ENCODE measurements around the gene ZNF277. TPM values are rescaled to one million over a fixed set of nuclear protein-coding genes. Genes with fewer than 3 reads are reported as not detected.

ZNF277 gene
- total RNA-seq, 3 donors from 2014 or later, result 30.8 to 38.3 (median 34.2) TPM

GRCh38 chr7:112214883-112215282 lies 8.4 kb downstream of the ZNF277 start:
- Histone ChIP-seq H3K9me3 (no peaks in the 10 kb centered on the region), H3K36me3 (no peaks in the 10 kb centered on the region), H3K4me3 (no peak overlapping the region), H3K27me3 (no peaks in the 10 kb centered on the region), H3K27ac (no peak overlapping the region), H3K4me1 (peaks cover 0 to 6% of the 10 kb centered on the region in 2 donors)
- TF ChIP-seq POLR2A (IDR thresholded peaks at IDR 0.05) (no peak), POLR2AphosphoS5 (IDR thresholded peaks at IDR 0.05) (no peak), CTCF (IDR thresholded peaks at IDR 0.05) (no peak)
- no peak for DNase-seq (ENCODE audit: low spot score in 2 of 2)
- intact Hi-C loops (cut with DNase I; ENCODE audit: low total_unique reads), result no loop called here

- Histone ChIP-seq H3K9me3 (no peaks in the 10 kb centered on the region), H3K4me3 (no peak overlapping the region), H3K4me1 (peaks cover 0 to 6% of the 10 kb centered on the region in 2 donors), H3K36me3 (no peaks in the 10 kb centered on the region), H3K27me3 (no peaks in the 10 kb centered on the region), H3K27ac (no peak overlapping the region)
- no peak for TF ChIP-seq CTCF (IDR thresholded peaks at IDR 0.05)
- no peak for TF ChIP-seq POLR2AphosphoS5 (IDR thresholded peaks at IDR 0.05)
- TF ChIP-seq POLR2A (IDR thresholded peaks at IDR 0.05), result no peak
- intact Hi-C loops (cut with DNase I; ENCODE audit: low total_unique reads), result no loop called here
- no peak for DNase-seq (ENCODE audit: low spot score in 2 of 2)
These were observed 9.3 kb downstream of the ZNF277 start for GRCh38 chr7:112215787-112216186.

GRCh38 chr7:112220877-112221434 lies 14.5 kb downstream of the ZNF277 start:
- no peaks in the 10 kb centered on the region for H3K9me3 ChIP-seq
- TF ChIP-seq POLR2AphosphoS5 (IDR thresholded peaks at IDR 0.05) (no peak), CTCF (IDR thresholded peaks at IDR 0.05) (no peak), POLR2A (IDR thresholded peaks at IDR 0.05) (no peak)
- DNase-seq (ENCODE audit: low spot score in 2 of 2), result no peak
- no peaks in the 10 kb centered on the region for H3K27me3 ChIP-seq
- intact Hi-C loops (cut with DNase I; ENCODE audit: low total_unique reads), result no loop called here
- H3K4me1 ChIP-seq, result no peaks in the 10 kb centered on the region
- H3K4me3 ChIP-seq, result no peak overlapping the region
- no peak overlapping the region for H3K27ac ChIP-seq
- no peaks in the 10 kb centered on the region for H3K36me3 ChIP-seq

- H3K4me3 ChIP-seq, result no peak overlapping the region
- DNase-seq (ENCODE audit: low spot score in 2 of 2), result no peak
- no peak for TF ChIP-seq POLR2A (IDR thresholded peaks at IDR 0.05)
- H3K9me3 ChIP-seq, result no peaks in the 10 kb centered on the region
- intact Hi-C loops (cut with DNase I; ENCODE audit: low total_unique reads), result no loop called here
- no peak overlapping the region for H3K27ac ChIP-seq
- no peaks in the 10 kb centered on the region for H3K4me1 ChIP-seq
- no peaks in the 10 kb centered on the region for H3K27me3 ChIP-seq
- no peaks in the 10 kb centered on the region for H3K36me3 ChIP-seq
These were observed 16.8 kb downstream of the ZNF277 start for GRCh38 chr7:112223310-112223709.

GRCh38 chr7:112224186-112224585 lies 17.7 kb downstream of the ZNF277 start:
- no peaks in the 10 kb centered on the region for H3K4me1 ChIP-seq
- DNase-seq (ENCODE audit: low spot score in 2 of 2), result no peak
- TF ChIP-seq POLR2A (IDR thresholded peaks at IDR 0.05), result no peak
- no peak for TF ChIP-seq CTCF (IDR thresholded peaks at IDR 0.05)
- no peak for TF ChIP-seq POLR2AphosphoS5 (IDR thresholded peaks at IDR 0.05)
- H3K36me3 ChIP-seq, result no peaks in the 10 kb centered on the region
- no peak overlapping the region for H3K4me3 ChIP-seq
- intact Hi-C loops (cut with DNase I; ENCODE audit: low total_unique reads), result no loop called here
- H3K27me3 ChIP-seq, result no peaks in the 10 kb centered on the region
- H3K27ac ChIP-seq, result no peak overlapping the region
- no peaks in the 10 kb centered on the region for H3K9me3 ChIP-seq

- no peak for TF ChIP-seq CTCF (IDR thresholded peaks at IDR 0.05)
- no peak for TF ChIP-seq POLR2A (IDR thresholded peaks at IDR 0.05)
- TF ChIP-seq POLR2AphosphoS5 (IDR thresholded peaks at IDR 0.05), result no peak
- Histone ChIP-seq H3K4me1 (no peaks in the 10 kb centered on the region), H3K27me3 (no peaks in the 10 kb centered on the region), H3K4me3 (no peak overlapping the region), H3K36me3 (no peaks in the 10 kb centered on the region), H3K27ac (no peak overlapping the region), H3K9me3 (no peaks in the 10 kb centered on the region)
- intact Hi-C loops (cut with DNase I; ENCODE audit: low total_unique reads), result no loop called here
- no peak for DNase-seq (ENCODE audit: low spot score in 2 of 2)
These were observed 18.5 kb downstream of the ZNF277 start for GRCh38 chr7:112225006-112225405.
